Measurements from ENCODE around the gene LZTS3.

Gene LZTS3

DNA sequence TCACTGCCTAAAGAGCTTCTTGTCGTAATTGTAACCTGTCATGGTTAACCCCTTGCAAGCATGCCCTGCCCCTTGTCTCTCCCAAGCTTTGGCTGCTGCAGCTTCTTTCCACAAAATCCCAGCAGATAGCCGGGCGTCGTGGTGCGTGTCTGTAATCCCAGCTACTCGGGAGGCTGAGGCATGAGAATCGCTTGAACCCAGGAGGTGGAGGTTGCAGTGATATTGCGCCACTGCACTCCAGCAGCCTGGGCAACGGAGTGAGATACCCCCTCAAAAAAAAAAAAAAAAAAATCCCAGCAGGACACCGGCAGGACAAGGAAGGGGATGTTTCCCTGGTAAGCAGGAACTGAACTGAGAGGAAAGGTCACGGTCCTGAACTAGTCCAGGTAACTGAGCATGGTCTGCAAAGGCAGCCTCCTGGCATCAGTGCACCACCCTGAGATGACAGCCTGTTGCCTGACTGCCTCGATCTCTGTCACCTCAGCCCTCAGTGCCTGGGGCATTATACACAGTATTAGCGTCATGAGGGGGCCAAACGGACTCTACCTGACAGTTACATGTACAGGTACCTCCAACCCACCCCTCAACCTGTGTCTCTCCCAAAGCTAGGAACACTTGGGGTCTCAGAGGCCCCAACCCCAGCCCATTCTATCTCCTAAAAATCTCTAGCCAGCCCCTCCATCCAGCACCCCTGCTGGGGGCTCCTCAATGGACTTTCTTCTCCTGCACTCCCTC is 1.8 kb downstream of the LZTS3 start:
- no peak for TF ChIP-seq EZH2phosphoT487 (IDR thresholded peaks at IDR 0.05; ENCODE audit: low read depth)
- TF ChIP-seq, protein P1, sequence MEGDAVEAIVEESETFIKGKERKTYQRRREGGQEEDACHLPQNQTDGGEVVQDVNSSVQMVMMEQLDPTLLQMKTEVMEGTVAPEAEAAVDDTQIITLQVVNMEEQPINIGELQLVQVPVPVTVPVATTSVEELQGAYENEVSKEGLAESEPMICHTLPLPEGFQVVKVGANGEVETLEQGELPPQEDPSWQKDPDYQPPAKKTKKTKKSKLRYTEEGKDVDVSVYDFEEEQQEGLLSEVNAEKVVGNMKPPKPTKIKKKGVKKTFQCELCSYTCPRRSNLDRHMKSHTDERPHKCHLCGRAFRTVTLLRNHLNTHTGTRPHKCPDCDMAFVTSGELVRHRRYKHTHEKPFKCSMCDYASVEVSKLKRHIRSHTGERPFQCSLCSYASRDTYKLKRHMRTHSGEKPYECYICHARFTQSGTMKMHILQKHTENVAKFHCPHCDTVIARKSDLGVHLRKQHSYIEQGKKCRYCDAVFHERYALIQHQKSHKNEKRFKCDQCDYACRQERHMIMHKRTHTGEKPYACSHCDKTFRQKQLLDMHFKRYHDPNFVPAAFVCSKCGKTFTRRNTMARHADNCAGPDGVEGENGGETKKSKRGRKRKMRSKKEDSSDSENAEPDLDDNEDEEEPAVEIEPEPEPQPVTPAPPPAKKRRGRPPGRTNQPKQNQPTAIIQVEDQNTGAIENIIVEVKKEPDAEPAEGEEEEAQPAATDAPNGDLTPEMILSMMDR (IDR thresholded peaks at IDR 0.05; ENCODE audit: low read depth, low read length) = no peak
- peaks cover 12% of the 10 kb centered on the region for H3K27me3 ChIP-seq (ENCODE audit: low read depth, low read length)
- no peaks in the 10 kb centered on the region for H3K9me3 ChIP-seq (ENCODE audit: insufficient read depth, low read length)
- no peaks in the 10 kb centered on the region for H3K79me2 ChIP-seq (ENCODE audit: low read length)
- H2AFZ ChIP-seq (ENCODE audit: low read depth, low read length) = no peak overlapping the region
- H3K4me3 ChIP-seq (ENCODE audit: low read length) = no peak overlapping the region
- H4K20me1 ChIP-seq (ENCODE audit: insufficient read depth, low read length) = no peaks in the 10 kb centered on the region
- H3K4me2 ChIP-seq (ENCODE audit: low read length) = no peak overlapping the region
- H3K4me1 ChIP-seq (ENCODE audit: low read length) = peaks cover 11% of the 10 kb centered on the region
- H3K27ac ChIP-seq (ENCODE audit: low read length) = no peak overlapping the region
- H3K36me3 ChIP-seq (replicated peaks; ENCODE audit: low read depth, low read length) = no peaks in the 10 kb centered on the region
- H3K9ac ChIP-seq (ENCODE audit: low read length) = no peak overlapping the region

DNA sequence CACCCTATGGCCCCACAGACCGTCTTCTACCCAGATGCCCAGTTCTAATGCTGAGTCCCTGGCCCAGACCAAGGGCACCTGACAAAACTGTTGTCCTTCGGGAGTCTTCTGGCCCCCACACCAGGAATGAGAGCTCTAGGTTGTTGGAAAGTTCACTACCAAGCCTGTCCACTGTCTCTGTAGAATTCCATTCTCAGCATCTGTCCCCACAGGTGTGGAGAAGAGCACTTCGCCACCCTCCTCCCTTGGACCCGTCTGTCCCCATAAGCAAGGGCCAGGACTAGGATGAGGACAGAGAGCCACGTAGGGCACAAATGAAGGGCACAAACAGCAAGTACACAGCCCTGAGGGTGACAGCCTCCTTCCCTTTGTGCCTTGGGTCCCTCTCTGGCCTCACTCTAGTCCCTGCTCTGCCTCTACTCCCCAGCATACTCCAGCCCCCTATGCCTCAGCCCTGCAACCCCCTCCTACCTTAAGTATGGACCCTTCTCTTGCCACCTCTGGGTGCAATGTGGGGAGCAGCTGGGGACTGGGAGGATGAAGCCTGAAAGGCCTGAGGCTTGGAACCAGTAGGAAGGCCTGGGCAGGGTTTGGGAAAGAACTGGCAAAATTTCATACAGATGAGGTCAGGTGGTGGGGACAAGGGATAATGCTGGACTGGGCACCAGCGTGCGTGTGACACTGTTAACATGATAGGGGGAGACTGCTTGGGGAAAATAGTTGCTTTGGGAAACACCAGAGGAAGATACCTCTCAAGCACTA is 4.3 kb downstream of the LZTS3 start:
- no peak overlapping the region for H3K9ac ChIP-seq (ENCODE audit: low read length)
- no peak overlapping the region for H3K4me3 ChIP-seq (ENCODE audit: low read length)
- H3K36me3 ChIP-seq (replicated peaks; ENCODE audit: low read depth, low read length) = no peaks in the 10 kb centered on the region
- H3K4me1 ChIP-seq (ENCODE audit: low read length) = peaks cover 8% of the 10 kb centered on the region
- H4K20me1 ChIP-seq (ENCODE audit: insufficient read depth, low read length) = no peaks in the 10 kb centered on the region
- no peak overlapping the region for H3K4me2 ChIP-seq (ENCODE audit: low read length)
- H3K9me3 ChIP-seq (ENCODE audit: insufficient read depth, low read length) = no peaks in the 10 kb centered on the region
- peaks cover 12% of the 10 kb centered on the region for H3K27me3 ChIP-seq (ENCODE audit: low read depth, low read length)
- no peaks in the 10 kb centered on the region for H3K79me2 ChIP-seq (ENCODE audit: low read length)
- no peak for TF ChIP-seq EZH2phosphoT487 (IDR thresholded peaks at IDR 0.05; ENCODE audit: low read depth)
- TF ChIP-seq, protein P1 (IDR thresholded peaks at IDR 0.05; ENCODE audit: low read depth, low read length) = no peak
- H3K27ac ChIP-seq (ENCODE audit: low read length) = no peak overlapping the region
- no peak overlapping the region for H2AFZ ChIP-seq (ENCODE audit: low read depth, low read length)

DNA sequence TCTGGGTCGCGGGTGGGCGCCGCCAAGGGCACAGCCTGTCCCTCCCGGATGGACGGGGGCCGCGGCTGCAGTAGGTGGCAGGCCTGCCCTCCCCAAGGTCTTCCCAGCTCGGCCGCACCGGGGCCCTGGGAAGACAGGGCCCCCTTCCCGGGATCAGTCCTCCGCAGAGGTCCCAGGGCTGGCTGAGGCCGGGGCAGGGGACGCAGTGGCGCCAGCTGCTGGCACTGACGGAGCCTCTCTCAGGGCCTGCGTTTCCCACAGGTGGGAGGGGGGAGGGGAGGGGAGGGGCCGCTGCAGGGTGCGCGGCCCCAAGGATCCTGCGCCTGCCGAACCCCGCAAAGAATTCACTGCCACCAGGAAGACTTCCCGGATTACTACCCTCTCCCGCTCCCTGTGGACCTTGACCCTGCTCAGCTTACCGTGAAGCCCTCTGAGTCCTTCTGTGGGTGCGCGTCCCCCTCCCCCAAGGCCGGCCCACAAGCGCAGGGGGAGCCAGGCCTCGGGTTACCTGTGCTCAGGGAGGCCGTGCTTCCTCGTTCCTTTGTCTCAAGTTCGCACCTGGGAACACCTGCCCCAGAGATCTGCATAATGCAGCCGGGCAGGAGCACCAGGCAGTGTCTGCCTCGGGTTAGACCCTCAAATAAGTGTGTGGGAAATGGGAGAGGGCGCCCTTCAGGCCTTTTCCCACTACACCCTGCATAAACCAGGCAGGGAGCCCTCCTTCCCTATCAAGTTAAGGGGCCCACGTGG is 5.1 kb downstream of the LZTS3 start:
- Histone ChIP-seq H3K9ac (ENCODE audit: low read length) (no peak overlapping the region), H3K4me1 (ENCODE audit: low read length) (peaks cover 6% of the 10 kb centered on the region), H3K4me3 (ENCODE audit: low read length) (no peak overlapping the region), H4K20me1 (ENCODE audit: insufficient read depth, low read length) (no peaks in the 10 kb centered on the region), H3K9me3 (ENCODE audit: insufficient read depth, low read length) (no peaks in the 10 kb centered on the region), H3K27me3 (ENCODE audit: low read depth, low read length) (peaks cover 12% of the 10 kb centered on the region), H3K27ac (ENCODE audit: low read length) (no peak overlapping the region), H3K36me3 (replicated peaks; ENCODE audit: low read depth, low read length) (no peaks in the 10 kb centered on the region), H3K4me2 (ENCODE audit: low read length) (no peak overlapping the region), H2AFZ (ENCODE audit: low read depth, low read length) (no peak overlapping the region), H3K79me2 (ENCODE audit: low read length) (no peaks in the 10 kb centered on the region)
- TF ChIP-seq, protein P1 (IDR thresholded peaks at IDR 0.05; ENCODE audit: low read depth, low read length) = no peak
- TF ChIP-seq EZH2phosphoT487 (IDR thresholded peaks at IDR 0.05; ENCODE audit: low read depth) = no peak

DNA sequence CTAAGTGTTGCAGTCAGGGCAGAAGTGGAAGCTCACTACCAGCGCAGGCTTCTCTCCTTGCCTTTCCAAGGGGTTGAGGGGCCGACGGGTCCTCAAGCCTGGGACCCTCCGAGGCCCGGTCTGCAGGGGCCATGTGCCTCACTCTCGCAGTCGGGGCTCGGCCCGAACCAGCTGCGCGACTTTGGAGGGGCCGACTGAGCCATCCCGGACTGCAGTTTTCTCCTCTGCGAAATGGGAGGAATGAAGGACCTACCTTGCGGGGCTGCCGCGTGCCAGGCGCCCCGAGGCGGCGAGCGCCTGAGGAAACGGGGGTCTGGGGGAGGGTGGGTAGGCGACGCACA is 5.6 kb downstream of the LZTS3 start:
- Histone ChIP-seq H3K36me3 (replicated peaks; ENCODE audit: low read depth, low read length) (no peaks in the 10 kb centered on the region), H3K9me3 (ENCODE audit: insufficient read depth, low read length) (no peaks in the 10 kb centered on the region), H3K27me3 (ENCODE audit: low read depth, low read length) (peaks cover 12% of the 10 kb centered on the region), H3K27ac (ENCODE audit: low read length) (no peak overlapping the region), H3K9ac (ENCODE audit: low read length) (no peak overlapping the region), H3K4me2 (ENCODE audit: low read length) (no peak overlapping the region), H3K4me3 (ENCODE audit: low read length) (no peak overlapping the region), H3K79me2 (ENCODE audit: low read length) (no peaks in the 10 kb centered on the region), H3K4me1 (ENCODE audit: low read length) (peaks cover 5% of the 10 kb centered on the region), H2AFZ (ENCODE audit: low read depth, low read length) (no peak overlapping the region), H4K20me1 (ENCODE audit: insufficient read depth, low read length) (no peaks in the 10 kb centered on the region)
- TF ChIP-seq, protein P1 (IDR thresholded peaks at IDR 0.05; ENCODE audit: low read depth, low read length) = no peak
- no peak for TF ChIP-seq EZH2phosphoT487 (IDR thresholded peaks at IDR 0.05; ENCODE audit: low read depth)

Measured in OCI-LY3 (cell line).